ENCODE results near the gene ZNF654. TPM values are rescaled to one million over a fixed set of nuclear protein-coding genes. Genes with fewer than 3 reads are reported as not detected.

ZNF654 gene
- total RNA-seq, 4 donors from 2014 or later: 12.0 to 25.4 (median 13.3) TPM

DNA sequence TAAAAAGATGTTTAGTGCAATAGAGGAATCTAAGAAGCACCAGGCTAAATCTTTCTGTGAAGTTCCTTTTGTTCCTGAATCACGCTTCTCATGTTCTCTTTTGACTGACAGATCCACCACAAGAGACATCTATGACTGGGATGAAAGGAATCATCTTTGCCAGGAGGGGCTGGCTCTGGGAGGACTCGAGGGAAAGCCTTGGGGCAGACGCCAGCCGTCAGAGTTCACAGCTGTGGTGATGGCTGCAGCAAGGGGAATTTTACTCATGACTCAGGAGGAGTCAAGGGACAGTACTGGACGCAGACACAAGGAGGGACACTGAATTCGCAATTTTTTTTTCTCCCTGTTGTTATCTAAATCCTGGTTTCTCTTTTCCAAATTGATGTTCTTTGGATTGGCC is 129.4 kb downstream of the ZNF654 start:
- Histone ChIP-seq H3K4me3 (no peak overlapping the region), H3K27me3 (no peaks in the 10 kb centered on the region), H3K9me3 (peaks cover 0 to 19% (median 0%) of the 10 kb centered on the region in 3 donors), H3K4me1 (no peaks in the 10 kb centered on the region), H3K36me3 (no peaks in the 10 kb centered on the region), H3K27ac (no peak overlapping the region)
- TF ChIP-seq POLR2A (IDR thresholded peaks at IDR 0.05) (no peak), CTCF (IDR thresholded peaks at IDR 0.05) (no peak), EP300 (IDR thresholded peaks at IDR 0.05) (no peak), POLR2AphosphoS5 (IDR thresholded peaks at IDR 0.05) (no peak)
- ATAC-seq: no peak
- WGBS, 2 donors (ENCODE audit: low coverage in 1 of 2): 64 to 69% methylated on average over 6 of the region's 6 CpGs

DNA sequence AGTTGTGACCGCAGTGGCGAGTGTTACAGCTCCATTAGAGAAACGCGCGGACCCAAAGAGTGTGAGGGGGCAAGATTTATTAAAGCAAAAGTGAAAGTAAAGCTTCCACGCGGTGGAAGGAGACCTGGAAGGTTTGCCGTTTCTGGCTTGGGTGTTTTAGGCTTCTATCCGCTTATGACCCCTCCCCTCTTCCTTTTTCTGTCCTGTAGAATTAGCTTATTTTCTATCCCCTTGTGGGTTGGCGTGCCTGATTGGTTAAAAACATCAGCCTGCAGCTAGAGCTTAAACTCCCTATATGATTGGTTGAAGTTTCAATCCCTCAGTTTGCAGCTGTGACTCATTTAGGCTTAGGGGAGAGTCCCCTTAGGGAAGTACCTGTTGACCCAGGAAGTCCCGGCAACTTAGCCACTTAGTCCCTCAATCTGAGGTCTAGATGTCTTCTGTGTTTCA is 130.3 kb downstream of the ZNF654 start:
- ATAC-seq: no peak
- Histone ChIP-seq H3K4me3 (no peak overlapping the region), H3K27ac (no peak overlapping the region), H3K27me3 (no peaks in the 10 kb centered on the region), H3K36me3 (no peaks in the 10 kb centered on the region), H3K9me3 (peaks cover 0 to 11% (median 0%) of the 10 kb centered on the region in 3 donors), H3K4me1 (no peaks in the 10 kb centered on the region)
- WGBS, 2 donors (ENCODE audit: low coverage in 1 of 2): 91 to 95% methylated on average over 10 to 11 of the region's 11 CpGs
- no peak for TF ChIP-seq CTCF (IDR thresholded peaks at IDR 0.05)
- TF ChIP-seq POLR2AphosphoS5 (IDR thresholded peaks at IDR 0.05): no peak
- no peak for TF ChIP-seq POLR2A (IDR thresholded peaks at IDR 0.05)
- TF ChIP-seq EP300 (IDR thresholded peaks at IDR 0.05): no peak

GRCh38 chr3:88191872-88192409 is 132.9 kb downstream of the ZNF654 start:
- H3K27me3 ChIP-seq: no peaks in the 10 kb centered on the region
- no peak overlapping the region for H3K4me3 ChIP-seq
- H3K9me3 ChIP-seq: no peaks in the 10 kb centered on the region
- 65 to 67% methylated on average over 3 to 4 of the region's 4 CpGs for WGBS, 2 donors (ENCODE audit: low coverage in 1 of 2)
- H3K27ac ChIP-seq: no peak overlapping the region
- H3K4me1 ChIP-seq: no peaks in the 10 kb centered on the region
- no peaks in the 10 kb centered on the region for H3K36me3 ChIP-seq
- ATAC-seq: no peak
- TF ChIP-seq CTCF (IDR thresholded peaks at IDR 0.05): no peak
- TF ChIP-seq EP300 (IDR thresholded peaks at IDR 0.05): no peak
- TF ChIP-seq POLR2AphosphoS5 (IDR thresholded peaks at IDR 0.05): no peak
- no peak for TF ChIP-seq POLR2A (IDR thresholded peaks at IDR 0.05)

DNA sequence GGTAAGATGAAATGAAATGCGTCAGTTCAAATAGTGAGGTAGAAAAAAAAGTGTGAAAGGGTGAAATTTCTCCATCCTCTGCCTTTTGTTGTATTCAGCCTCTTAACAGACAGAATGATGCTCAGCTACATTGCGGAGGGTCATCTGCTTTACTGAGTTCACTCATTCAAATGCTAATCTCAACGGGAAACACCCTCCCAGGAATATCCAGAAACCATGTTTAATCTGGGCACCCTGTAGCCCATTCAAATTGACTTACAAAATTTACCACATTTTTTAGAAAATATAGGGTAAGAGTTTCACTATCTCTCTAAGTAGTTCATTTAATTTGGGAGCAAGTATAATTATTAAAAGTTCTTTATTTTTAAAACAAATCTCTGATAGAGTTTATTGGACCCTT is 133.6 kb downstream of the ZNF654 start:
- H3K36me3 ChIP-seq: no peaks in the 10 kb centered on the region
- TF ChIP-seq CTCF (IDR thresholded peaks at IDR 0.05): no peak
- no peak for TF ChIP-seq POLR2AphosphoS5 (IDR thresholded peaks at IDR 0.05)
- TF ChIP-seq POLR2A (IDR thresholded peaks at IDR 0.05): no peak
- no peak for TF ChIP-seq EP300 (IDR thresholded peaks at IDR 0.05)
- no peak for ATAC-seq
- H3K4me1 ChIP-seq: no peaks in the 10 kb centered on the region
- H3K27me3 ChIP-seq: no peaks in the 10 kb centered on the region
- no peak overlapping the region for H3K27ac ChIP-seq
- no peaks in the 10 kb centered on the region for H3K9me3 ChIP-seq
- H3K4me3 ChIP-seq: no peak overlapping the region
- 44 to 62% methylated on average over 3 of the region's 3 CpGs for WGBS, 2 donors (ENCODE audit: low coverage in 1 of 2)

Other genes with a start within 250 kb of the ZNF654 start
- 10 to 100 TPM; 53.8 to 95.3 (median 67.8) TPM for gene CGGBP1, start 250 bp upstream of the ZNF654 start, total RNA-seq
- 10 to 100 TPM; 15.6 to 23.0 (median 16.9) TPM for gene C3orf38, start 90.7 kb downstream of the ZNF654 start, total RNA-seq

Data from gastroesophageal sphincter (tissue), 4 donors.